WTC11 (cell line): ENCODE measurements around the gene TMEM50B.

ENCODE experiments used
- CBFB ChIP-seq: sonication (generic); formaldehyde crosslinking; IDR thresholded peaks from 2 replicates; pipeline ENCODE4 v1.8.1; 2022; ENCODE audit warnings: mild to moderate bottlenecking, low read depth, missing genetic modification reagents
- CTCF ChIP-seq: fragments of 200-600 bp; IDR thresholded peaks from 2 replicates; pipeline ENCODE4 v1.8.0; 2022; ENCODE audit warnings: antibody characterized with exemption
- PREB ChIP-seq: sonication (generic); formaldehyde crosslinking; IDR thresholded peaks from 2 replicates; pipeline ENCODE4 v1.8.1; 2022; ENCODE audit warnings: mild to moderate bottlenecking, missing genetic modification reagents, moderate library complexity, borderline replicate concordance

- TF ChIP-seq CTCF, result no peak
- no peak for TF ChIP-seq PREB (CRISPR knock-in tag)
- TF ChIP-seq CBFB (CRISPR knock-in tag), result no peak
These were observed 28.1 kb downstream of the TMEM50B start for GRCh38 chr21:33451634-33452071.
